ENCODE results near the gene IGFBP7.

DNA sequence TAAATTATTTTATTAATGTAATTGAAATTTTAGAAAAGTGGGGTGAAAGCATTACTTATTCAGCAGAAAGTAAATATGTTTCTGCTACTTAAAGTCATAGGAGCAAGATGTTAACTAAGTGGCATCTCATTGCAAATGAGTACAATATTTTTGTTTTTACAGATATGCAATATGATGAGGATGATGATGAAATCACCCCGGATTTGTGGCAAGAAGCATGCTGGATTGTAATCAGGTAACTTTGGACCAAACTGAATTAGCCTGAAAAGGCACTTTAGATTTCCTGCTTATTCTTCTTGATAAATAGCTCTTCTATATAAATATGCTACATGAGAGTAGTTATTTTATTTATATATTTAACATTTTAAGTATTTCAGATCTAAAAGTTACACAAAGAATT is 124.0 kb downstream of the IGFBP7 start:
- TF ChIP-seq, protein P1, sequence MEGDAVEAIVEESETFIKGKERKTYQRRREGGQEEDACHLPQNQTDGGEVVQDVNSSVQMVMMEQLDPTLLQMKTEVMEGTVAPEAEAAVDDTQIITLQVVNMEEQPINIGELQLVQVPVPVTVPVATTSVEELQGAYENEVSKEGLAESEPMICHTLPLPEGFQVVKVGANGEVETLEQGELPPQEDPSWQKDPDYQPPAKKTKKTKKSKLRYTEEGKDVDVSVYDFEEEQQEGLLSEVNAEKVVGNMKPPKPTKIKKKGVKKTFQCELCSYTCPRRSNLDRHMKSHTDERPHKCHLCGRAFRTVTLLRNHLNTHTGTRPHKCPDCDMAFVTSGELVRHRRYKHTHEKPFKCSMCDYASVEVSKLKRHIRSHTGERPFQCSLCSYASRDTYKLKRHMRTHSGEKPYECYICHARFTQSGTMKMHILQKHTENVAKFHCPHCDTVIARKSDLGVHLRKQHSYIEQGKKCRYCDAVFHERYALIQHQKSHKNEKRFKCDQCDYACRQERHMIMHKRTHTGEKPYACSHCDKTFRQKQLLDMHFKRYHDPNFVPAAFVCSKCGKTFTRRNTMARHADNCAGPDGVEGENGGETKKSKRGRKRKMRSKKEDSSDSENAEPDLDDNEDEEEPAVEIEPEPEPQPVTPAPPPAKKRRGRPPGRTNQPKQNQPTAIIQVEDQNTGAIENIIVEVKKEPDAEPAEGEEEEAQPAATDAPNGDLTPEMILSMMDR (IDR thresholded peaks at IDR 0.05 in 2 of 3, conservative IDR thresholded peaks at IDR 0.05 in 1 of 3; ENCODE audit: control insufficient read depth in 2 of 3, extremely low read depth in 1 of 3, insufficient read depth in 1 of 3, low read depth in 3 of 3, low read length in 3 of 3): no peak
- TF ChIP-seq, protein P2, sequence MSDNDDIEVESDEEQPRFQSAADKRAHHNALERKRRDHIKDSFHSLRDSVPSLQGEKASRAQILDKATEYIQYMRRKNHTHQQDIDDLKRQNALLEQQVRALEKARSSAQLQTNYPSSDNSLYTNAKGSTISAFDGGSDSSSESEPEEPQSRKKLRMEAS (IDR thresholded peaks at IDR 0.05; ENCODE audit: low read depth, low read length): no peak
- TF ChIP-seq RAD21 (IDR thresholded peaks at IDR 0.05; ENCODE audit: insufficient read depth, low read depth, low read length): no peak
- no peak for TF ChIP-seq RCOR1 (conservative IDR thresholded peaks at IDR 0.05; ENCODE audit: low read depth, low read length)
- TF ChIP-seq, protein P3, sequence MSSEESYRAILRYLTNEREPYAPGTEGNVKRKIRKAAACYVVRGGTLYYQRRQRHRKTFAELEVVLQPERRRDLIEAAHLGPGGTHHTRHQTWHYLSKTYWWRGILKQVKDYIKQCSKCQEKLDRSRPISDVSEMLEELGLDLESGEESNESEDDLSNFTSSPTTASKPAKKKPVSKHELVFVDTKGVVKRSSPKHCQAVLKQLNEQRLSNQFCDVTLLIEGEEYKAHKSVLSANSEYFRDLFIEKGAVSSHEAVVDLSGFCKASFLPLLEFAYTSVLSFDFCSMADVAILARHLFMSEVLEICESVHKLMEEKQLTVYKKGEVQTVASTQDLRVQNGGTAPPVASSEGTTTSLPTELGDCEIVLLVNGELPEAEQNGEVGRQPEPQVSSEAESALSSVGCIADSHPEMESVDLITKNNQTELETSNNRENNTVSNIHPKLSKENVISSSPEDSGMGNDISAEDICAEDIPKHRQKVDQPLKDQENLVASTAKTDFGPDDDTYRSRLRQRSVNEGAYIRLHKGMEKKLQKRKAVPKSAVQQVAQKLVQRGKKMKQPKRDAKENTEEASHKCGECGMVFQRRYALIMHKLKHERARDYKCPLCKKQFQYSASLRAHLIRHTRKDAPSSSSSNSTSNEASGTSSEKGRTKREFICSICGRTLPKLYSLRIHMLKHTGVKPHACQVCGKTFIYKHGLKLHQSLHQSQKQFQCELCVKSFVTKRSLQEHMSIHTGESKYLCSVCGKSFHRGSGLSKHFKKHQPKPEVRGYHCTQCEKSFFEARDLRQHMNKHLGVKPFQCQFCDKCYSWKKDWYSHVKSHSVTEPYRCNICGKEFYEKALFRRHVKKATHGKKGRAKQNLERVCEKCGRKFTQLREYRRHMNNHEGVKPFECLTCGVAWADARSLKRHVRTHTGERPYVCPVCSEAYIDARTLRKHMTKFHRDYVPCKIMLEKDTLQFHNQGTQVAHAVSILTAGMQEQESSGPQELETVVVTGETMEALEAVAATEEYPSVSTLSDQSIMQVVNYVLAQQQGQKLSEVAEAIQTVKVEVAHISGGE (CRISPR knock-in tag; IDR thresholded peaks at IDR 0.05): no peak
- no peak for TF ChIP-seq EP300 (IDR thresholded peaks at IDR 0.05; ENCODE audit: borderline replicate concordance in 1 of 2, control insufficient read depth in 1 of 2, low read depth in 2 of 2, low read length in 2 of 2)
- no peak for TF ChIP-seq SMC3 (IDR thresholded peaks at IDR 0.05; ENCODE audit: borderline replicate concordance, low read length)
- TF ChIP-seq, protein P4, sequence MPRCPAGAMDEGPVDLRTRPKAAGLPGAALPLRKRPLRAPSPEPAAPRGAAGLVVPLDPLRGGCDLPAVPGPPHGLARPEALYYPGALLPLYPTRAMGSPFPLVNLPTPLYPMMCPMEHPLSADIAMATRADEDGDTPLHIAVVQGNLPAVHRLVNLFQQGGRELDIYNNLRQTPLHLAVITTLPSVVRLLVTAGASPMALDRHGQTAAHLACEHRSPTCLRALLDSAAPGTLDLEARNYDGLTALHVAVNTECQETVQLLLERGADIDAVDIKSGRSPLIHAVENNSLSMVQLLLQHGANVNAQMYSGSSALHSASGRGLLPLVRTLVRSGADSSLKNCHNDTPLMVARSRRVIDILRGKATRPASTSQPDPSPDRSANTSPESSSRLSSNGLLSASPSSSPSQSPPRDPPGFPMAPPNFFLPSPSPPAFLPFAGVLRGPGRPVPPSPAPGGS (IDR thresholded peaks at IDR 0.05; ENCODE audit: borderline replicate concordance, insufficient read depth, low read depth, low read length, poor library complexity, severe bottlenecking): no peak
- TF ChIP-seq POLR2A (IDR thresholded peaks at IDR 0.05; ENCODE audit: low read depth, low read length): no peak
- no peak for TF ChIP-seq TCF12 (IDR thresholded peaks at IDR 0.05; ENCODE audit: low read depth, low read length)
- TF ChIP-seq TCF3 (IDR thresholded peaks at IDR 0.05; ENCODE audit: borderline replicate concordance, insufficient read depth, low read depth, low read length): no peak

Measured in GM12878 (cell line).